Activated T-cell treated with anti-CD3 and anti-CD28 coated beads, Interleukin-2, amount 50 U/mL, for 72 hours (primary cell): ENCODE data around the gene FBXL3. TPM values are rescaled to one million over a fixed set of nuclear protein-coding genes. Genes with fewer than 3 reads are reported as not detected.
"Not testable (repeated sequence)": the region's sequence is repeated elsewhere in the genome, so short reads cannot be mapped to it uniquely, and the experiment has no call there.

Experiments
- ATAC-seq, 2 donors: fragments of 150-1000 bp; cut with Tn5 transposase; replicated peaks in 1 of 2; 2 replicates each; pipeline ENCODE4 v1.10.0; 2021; ENCODE audit warnings: moderate library complexity in 2 of 2, mild to moderate bottlenecking in 1 of 2
- DNase-seq, 2 donors: peaks; one replicate each; pipeline ENCODE4 v3.0.0; 2021 to 2022; ENCODE audit warnings: mixed read lengths in 1 of 2
- H3K27ac Mint-ChIP-seq: one replicate; pipeline ENCODE4 v1.8.0; 2022; ENCODE audit warnings: mild to moderate bottlenecking, moderate library complexity, mixed read lengths
- H3K27me3 Mint-ChIP-seq: one replicate; pipeline ENCODE4 v1.8.0; 2022; ENCODE audit warnings: low read depth, mixed read lengths
- H3K36me3 Mint-ChIP-seq, 2 donors: one replicate each; pipeline ENCODE4 v1.8.0; 2022; ENCODE audit warnings: mixed read lengths in 2 of 2, mild to moderate bottlenecking in 1 of 2; ENCODE audit not compliant: insufficient read depth in 2 of 2
- H3K4me1 Mint-ChIP-seq: one replicate; pipeline ENCODE4 v1.8.0; 2022; ENCODE audit warnings: low read depth, mixed read lengths
- H3K4me3 Mint-ChIP-seq, 2 donors: one replicate each; pipeline ENCODE4 v1.8.0; 2022; ENCODE audit warnings: mild to moderate bottlenecking in 2 of 2, mixed read lengths in 2 of 2, moderate library complexity in 2 of 2
- H3K9me3 Mint-ChIP-seq, 2 donors: one replicate each; pipeline ENCODE4 v1.8.0; 2022; ENCODE audit warnings: mixed read lengths in 2 of 2
- total RNA-seq, 2 donors: library from RNA; stranded (reverse); gene quantifications; one replicate each; pipeline ENCODE4 v1.2.3, GENCODE V29; 2022

The FBXL3 gene
- total RNA-seq, 2 donors from 2014 or later = 40.3 to 44.5 TPM

GRCh38 chr13:76971851-76972829 lies 54.8 kb downstream of the FBXL3 start:
- DNase-seq (no peak), ATAC-seq (no peak)
- H3K9me3 Mint-ChIP-seq = no peaks in the 10 kb centered on the region
- peaks cover 23% of the 10 kb centered on the region for H3K27me3 Mint-ChIP-seq
- H3K27ac Mint-ChIP-seq = no peak overlapping the region
- no peaks in the 10 kb centered on the region for H3K36me3 Mint-ChIP-seq
- H3K4me1 Mint-ChIP-seq = peaks cover 5% of the 10 kb centered on the region
- H3K4me3 Mint-ChIP-seq = no peak overlapping the region

GRCh38 chr13:76971215-76971614 lies 55.7 kb downstream of the FBXL3 start:
- H3K36me3 Mint-ChIP-seq = no peaks in the 10 kb centered on the region

GRCh38 chr13:76969488-76970365 lies 57.2 kb downstream of the FBXL3 start:
- H3K27ac Mint-ChIP-seq = no peak overlapping the region
- H3K4me3 Mint-ChIP-seq = no peak overlapping the region
- no peaks in the 10 kb centered on the region for H3K4me1 Mint-ChIP-seq
- H3K27me3 Mint-ChIP-seq = peaks cover 29% of the 10 kb centered on the region
- no peak for DNase-seq
- no peaks in the 10 kb centered on the region for H3K9me3 Mint-ChIP-seq
- ATAC-seq = no peak
- H3K36me3 Mint-ChIP-seq = no peaks in the 10 kb centered on the region

More at GRCh38 chr13:76971215-76971614, 55.7 kb downstream of the FBXL3 start:
- Mint-ChIP-seq H3K9me3 (no peaks in the 10 kb centered on the region), H3K4me1 (no peaks in the 10 kb centered on the region), H3K27me3 (peaks cover 29% of the 10 kb centered on the region), H3K27ac (no peak overlapping the region), H3K4me3 (no peak overlapping the region)
- ATAC-seq (no peak), DNase-seq (no peak)

- H3K27ac Mint-ChIP-seq = no peak overlapping the region
- no peaks in the 10 kb centered on the region for H3K4me1 Mint-ChIP-seq
- H3K9me3 Mint-ChIP-seq = no peaks in the 10 kb centered on the region
- H3K36me3 Mint-ChIP-seq = no peaks in the 10 kb centered on the region
- H3K4me3 Mint-ChIP-seq = no peak overlapping the region
- peaks cover 29% of the 10 kb centered on the region for H3K27me3 Mint-ChIP-seq
- ATAC-seq = no peak
- no peak for DNase-seq
Measured at GRCh38 chr13:76968041-76968440, 58.9 kb downstream of the FBXL3 start.

- DNase-seq = no peak
- Mint-ChIP-seq H3K4me3 (no peak overlapping the region), H3K27me3 (peaks cover 21% of the 10 kb centered on the region), H3K27ac (no peak overlapping the region), H3K36me3 (no peaks in the 10 kb centered on the region), H3K4me1 (no peaks in the 10 kb centered on the region), H3K9me3 (no peaks in the 10 kb centered on the region)
- ATAC-seq = no peak
Measured at GRCh38 chr13:76967031-76967430, 59.9 kb downstream of the FBXL3 start.

GRCh38 chr13:76965759-76966421 lies 61.1 kb downstream of the FBXL3 start:
- H3K27ac Mint-ChIP-seq = no peak overlapping the region
- peaks cover 16% of the 10 kb centered on the region for H3K27me3 Mint-ChIP-seq
- H3K9me3 Mint-ChIP-seq = peaks cover under 1 to 3% of the 10 kb centered on the region in 2 donors
- ATAC-seq (no peak), DNase-seq (no peak)
- no peak overlapping the region for H3K4me3 Mint-ChIP-seq
- peaks cover 0 to 2% of the 10 kb centered on the region in 2 donors for H3K36me3 Mint-ChIP-seq
- no peaks in the 10 kb centered on the region for H3K4me1 Mint-ChIP-seq

GRCh38 chr13:76959734-76960133 lies 67.2 kb downstream of the FBXL3 start:
- not testable (repeated sequence) for H3K4me1 Mint-ChIP-seq, H3K36me3 Mint-ChIP-seq, H3K27me3 Mint-ChIP-seq, ATAC-seq, H3K4me3 Mint-ChIP-seq, H3K27ac Mint-ChIP-seq, DNase-seq
- H3K9me3 Mint-ChIP-seq = peaks cover 9 to 16% of the 10 kb centered on the region in 2 donors

- no peak for ATAC-seq
- H3K36me3 Mint-ChIP-seq = peaks cover 4 to 7% of the 10 kb centered on the region in 2 donors
Measured at GRCh38 chr13:76958841-76959432, 68.0 kb downstream of the FBXL3 start.

GRCh38 chr13:76955661-76956060 lies 71.3 kb downstream of the FBXL3 start:
- no peak for ATAC-seq
- Mint-ChIP-seq H3K4me1 (no peaks in the 10 kb centered on the region), H3K27me3 (peaks cover 10% of the 10 kb centered on the region), H3K27ac (no peak overlapping the region), H3K9me3 (peaks cover 6 to 10% of the 10 kb centered on the region in 2 donors), H3K4me3 (no peak overlapping the region), H3K36me3 (peaks cover 2 to 4% of the 10 kb centered on the region in 2 donors)
- DNase-seq = no peak

More at GRCh38 chr13:76958841-76959432, 68.0 kb downstream of the FBXL3 start:
- Mint-ChIP-seq H3K27me3 (peaks cover 1% of the 10 kb centered on the region), H3K4me1 (no peaks in the 10 kb centered on the region), H3K4me3 (no peak overlapping the region), H3K27ac (no peak overlapping the region), H3K9me3 (peaks cover 9 to 16% of the 10 kb centered on the region in 2 donors)
- DNase-seq = no peak

Other genes starting within 250 kb of the FBXL3 start
- gene KCTD12, start 140.8 kb downstream of the FBXL3 start, total RNA-seq = 1 to 10 TPM; 3.3 to 6.6 TPM
- not detected for gene ACOD1, start 78.6 kb downstream of the FBXL3 start, total RNA-seq
- 10 to 100 TPM; 14.0 to 16.4 TPM for gene CLN5, start 35.1 kb downstream of the FBXL3 start, total RNA-seq